ENCODE measurements around the gene RABEP2.
"Not testable (repeated sequence)": the region's sequence is repeated elsewhere in the genome, so short reads cannot be mapped to it uniquely, and the experiment has no call there.

RABEP2 gene, protein sequence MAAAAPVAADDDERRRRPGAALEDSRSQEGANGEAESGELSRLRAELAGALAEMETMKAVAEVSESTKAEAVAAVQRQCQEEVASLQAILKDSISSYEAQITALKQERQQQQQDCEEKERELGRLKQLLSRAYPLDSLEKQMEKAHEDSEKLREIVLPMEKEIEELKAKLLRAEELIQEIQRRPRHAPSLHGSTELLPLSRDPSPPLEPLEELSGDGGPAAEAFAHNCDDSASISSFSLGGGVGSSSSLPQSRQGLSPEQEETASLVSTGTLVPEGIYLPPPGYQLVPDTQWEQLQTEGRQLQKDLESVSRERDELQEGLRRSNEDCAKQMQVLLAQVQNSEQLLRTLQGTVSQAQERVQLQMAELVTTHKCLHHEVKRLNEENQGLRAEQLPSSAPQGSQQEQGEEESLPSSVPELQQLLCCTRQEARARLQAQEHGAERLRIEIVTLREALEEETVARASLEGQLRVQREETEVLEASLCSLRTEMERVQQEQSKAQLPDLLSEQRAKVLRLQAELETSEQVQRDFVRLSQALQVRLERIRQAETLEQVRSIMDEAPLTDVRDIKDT

DNA sequence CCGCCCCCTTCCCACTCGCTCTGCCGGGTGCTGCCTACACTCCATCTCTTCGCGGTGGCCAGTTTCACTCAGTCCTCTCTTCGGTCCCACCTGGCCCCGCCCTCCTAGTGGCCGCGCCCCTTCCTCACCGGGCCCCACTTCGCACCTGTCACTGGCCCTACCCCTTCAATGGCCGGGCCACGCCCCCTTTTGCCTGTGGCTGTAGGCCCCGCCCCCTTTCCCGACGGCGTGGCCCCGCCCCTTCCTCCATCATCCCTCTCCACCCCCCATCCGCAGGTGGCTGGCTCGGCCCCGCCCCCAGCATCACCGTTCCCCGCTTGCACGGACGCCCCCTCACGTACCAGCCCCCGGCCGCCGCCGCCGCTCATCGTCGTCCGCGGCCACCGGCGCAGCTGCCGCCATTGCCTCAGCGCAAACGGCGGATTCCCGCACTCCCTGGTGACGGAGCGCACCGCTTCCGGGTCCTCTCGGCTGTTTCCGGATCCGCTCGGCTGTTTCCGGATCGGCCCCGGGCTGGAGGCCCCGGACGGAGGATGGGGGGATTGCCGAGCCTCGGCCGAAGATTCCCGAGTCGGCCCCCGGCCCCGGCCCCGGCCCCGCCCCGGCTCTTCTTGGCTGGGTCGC lies at the start of gene RABEP2:
TSS of gene RABEP2 (minus strand) at position 477 of the 624 bp plus-strand sequence. CDS start at position 402, 75 bp downstream.
- DNase-seq = peak; percentile 90

DNA sequence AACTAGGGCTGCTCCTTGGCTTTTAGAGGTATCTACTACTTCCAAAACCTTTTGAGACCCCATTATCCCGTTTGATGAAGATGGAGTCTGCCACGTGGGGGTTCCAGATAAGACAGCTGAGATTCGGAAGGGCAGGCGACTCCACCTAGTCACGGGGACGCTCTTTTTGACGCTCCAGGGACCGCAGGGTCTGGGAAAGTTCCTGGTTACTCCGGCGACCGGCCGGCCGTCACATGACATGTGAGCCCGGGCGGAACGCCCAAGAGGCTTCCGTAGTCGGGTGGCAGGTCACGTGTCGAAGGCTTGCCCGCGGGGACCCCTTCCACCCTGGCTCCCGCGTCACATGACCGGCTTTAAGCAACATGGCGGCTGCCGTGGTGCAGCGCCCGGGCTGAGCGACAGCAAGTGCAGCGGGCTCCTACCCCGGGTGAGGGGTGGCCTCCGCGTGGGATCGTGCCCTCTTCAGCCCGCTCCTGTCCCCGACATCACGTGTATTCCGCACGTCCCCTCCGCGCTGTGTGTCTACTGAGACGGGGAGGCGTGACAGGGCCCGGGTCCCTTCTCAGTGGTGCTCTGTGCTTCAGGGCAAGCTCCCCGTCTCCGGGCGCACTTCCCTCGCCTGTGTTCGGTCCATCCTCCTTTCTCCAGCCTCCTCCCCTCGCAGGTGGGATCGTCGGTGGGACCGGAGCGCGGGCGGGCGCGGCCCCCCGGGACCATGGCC lies 49.6 kb upstream of the RABEP2 start, which contains the start of gene SPNS1:
TSS of gene SPNS1 (plus strand) at position 342 of the 721 bp plus-strand sequence. CDS start at position 716, 374 bp downstream.
- peak; percentile 93 for DNase-seq

DNA sequence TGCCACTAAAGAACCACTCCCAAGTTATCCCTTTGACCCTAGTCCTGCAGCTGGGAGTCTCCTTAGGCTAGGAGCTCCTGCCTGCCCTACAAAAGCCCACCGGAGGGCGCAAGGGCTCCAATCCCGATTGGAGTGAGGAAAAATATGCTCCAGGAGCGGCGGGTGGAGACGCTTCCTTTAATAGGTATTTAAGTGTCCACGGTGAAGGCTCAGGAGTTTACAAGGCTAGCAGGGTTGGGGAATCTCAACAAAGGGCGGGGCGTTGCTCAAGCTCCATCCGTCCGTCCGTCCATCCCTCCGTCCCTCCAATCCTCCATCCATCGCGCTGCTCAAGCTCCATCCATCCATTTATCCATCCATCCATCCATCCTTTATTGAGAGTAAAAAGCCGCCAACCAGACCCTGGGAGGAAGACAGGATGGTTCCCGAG lies 49.0 kb upstream of the RABEP2 start:
- DNase-seq = peak; percentile 62

DNA sequence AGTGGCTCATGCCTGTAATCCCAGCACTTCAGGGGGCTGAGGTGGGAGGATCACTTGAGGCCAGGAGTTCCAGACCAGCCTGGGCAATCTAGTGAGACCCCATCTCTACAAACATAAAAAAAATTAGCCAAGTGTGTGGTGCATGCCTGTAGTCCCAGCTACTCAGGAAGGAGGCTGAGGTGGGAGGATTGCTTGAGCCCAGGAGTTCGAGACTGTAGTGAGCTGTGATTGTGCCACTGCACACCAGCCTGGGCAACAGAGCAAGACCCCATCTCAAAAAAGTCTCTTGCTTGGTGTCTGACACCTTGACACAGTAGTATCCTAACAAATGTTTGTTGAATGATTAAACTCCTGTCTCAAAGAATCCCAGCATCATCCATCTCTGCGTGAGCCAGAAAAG lies 44.7 kb upstream of the RABEP2 start:
- not testable (repeated sequence) for DNase-seq

DNA sequence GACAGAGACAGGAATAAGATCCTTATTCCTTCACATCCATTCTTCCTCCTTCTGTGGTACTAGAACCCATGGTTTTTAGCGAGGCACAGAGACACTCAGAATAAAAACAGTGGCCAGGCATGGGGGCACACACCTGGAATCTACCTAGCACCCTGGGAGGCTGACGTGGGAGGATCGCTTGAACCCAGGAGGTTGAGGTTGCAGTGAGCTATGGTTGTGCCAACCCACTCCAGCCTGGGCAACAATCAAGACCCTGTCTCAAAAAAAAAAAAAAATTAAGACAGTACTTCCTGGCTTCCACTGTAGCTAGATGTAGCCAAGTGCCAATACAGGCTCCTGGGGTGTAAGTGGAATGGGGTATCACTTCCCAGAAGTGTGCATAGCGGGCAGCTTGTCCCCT lies 42.1 kb upstream of the RABEP2 start:
- DNase-seq = no peak

DNA sequence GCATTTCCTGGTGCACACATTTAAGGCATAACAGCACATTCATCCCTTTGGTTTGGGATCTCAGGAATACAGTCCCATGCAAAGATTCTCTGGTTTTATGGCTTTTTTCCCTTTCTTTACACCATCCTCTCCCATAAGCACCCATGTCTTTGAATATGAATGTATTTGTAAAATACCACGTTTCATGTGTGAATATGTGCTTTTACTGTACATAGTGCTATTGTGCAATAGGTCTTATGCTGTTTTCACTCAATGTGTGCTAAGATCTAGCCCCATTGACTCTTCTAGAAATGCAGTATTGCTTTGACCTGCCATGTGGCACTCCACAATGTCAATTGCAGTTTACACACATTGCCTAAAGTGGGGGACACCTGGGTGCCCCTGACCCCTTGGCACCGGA lies 39.5 kb upstream of the RABEP2 start:
- no peak for DNase-seq

DNA sequence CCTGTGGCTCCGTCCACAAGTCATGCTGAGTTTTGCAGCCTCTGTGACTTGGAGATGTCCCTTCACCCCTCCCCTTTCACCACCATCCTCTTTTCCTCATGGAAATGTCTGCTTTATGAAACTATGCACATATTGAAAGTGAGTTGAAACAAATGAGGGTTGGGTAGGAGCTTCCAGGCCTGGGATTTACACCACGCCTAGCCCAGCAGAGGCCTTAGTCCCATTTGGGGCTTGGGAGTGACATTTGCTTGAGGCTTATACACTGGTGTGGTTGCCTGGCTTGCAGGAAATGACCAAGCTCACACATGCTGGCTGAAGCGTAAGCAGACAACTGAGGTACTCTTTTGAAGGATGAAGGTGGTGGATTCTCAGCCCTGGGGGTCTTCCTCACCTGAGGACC lies 39.0 kb upstream of the RABEP2 start:
- no peak for DNase-seq

DNA sequence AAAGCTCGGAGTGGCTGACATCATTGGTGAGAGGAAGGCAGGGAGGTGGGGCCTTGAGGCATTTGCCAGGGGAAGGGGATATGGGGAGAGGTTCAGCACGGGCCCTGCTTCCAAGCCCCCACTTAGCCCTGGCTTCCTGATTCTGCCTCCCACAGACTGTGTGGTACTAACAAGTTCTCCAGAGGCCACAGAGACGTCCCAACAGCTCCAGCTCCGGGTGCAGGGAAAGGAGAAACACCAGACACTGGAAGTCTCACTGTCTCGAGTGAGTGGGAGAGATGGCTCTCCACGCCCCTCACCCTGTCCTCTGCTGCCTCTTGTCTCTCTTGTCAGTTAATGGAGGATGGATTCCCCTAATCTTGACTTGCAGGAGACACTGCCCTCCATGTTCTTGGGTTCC lies 33.8 kb upstream of the RABEP2 start:
- no peak for DNase-seq

DNA sequence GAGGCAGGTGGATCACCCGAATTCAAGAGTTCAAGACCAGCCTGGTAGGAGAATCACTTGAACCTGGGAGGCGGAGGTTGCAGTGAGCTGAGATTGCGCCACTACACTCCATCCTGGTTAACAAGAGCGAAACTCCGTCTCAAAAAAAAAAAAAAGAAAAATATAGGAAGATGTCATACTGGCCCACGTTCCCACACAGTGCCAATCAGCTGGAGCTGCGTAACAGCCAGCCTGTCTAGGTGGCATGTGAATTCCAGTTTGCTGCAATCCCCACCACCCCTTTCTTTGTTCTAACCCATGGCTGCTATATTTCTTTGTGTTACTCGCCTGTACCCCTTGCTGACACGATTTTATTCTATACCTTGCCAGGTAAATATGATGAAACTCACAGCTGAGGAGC lies 33.2 kb upstream of the RABEP2 start:
- no peak for DNase-seq

DNA sequence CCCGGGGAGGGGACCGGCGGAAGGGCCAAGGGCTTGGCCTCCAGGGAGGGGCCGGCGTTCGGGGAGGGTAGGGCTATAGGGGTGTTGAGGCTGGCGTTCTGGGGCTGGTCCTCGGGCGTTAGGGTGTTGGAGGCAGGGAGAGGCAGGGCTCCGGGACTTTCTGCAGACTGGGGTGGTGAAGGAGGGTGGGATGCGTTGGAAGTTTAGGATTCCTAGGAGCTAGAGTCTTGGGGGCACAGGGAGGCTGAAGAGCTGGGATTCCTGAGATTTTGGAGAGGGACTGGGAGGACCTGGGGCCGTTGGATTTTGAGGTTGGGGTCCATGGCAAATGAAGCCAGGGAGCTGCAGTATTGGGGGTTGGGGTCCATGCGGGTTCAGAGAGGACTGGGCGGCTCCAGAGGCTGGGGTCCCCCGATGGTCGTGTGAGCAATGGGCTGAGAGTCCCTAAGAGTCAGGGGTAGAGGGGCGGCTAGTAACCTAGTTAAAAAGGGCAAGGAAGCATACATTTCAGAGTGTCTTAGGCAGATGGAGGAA lies 26.4 kb upstream of the RABEP2 start:
- DNase-seq = no peak

DNA sequence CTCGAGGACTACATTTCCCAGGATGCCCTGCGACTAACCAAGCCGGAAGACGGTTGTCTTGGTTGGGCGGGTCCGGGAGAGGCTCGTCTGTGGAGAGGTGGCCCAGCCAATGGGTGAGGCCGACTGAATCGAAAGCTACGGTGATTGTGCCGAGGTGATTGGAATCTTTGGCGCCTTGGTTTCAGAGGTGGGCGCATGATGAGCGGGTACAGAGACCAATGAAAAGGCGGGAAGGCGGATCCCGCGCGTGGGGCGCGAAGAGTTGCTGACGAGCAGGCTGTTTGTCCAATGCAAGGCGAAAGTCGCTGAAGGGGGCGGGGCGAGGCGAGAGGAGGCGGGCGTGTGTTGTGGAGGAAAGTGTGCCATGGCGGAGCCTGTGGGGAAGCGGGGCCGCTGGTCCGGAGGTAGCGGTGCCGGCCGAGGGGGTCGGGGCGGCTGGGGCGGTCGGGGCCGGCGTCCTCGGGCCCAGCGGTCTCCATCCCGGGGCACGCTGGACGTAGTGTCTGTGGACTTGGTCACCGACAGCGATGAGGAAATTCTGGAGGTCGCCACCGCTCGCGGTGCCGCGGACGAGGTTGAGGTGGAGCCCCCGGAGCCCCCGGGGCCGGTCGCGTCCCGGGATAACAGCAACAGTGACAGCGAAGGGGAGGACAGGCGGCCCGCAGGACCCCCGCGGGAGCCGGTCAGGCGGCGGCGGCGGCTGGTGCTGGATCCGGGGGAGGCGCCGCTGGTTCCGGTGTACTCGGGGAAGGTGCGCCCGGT lies 25.8 kb upstream of the RABEP2 start, which contains the start of gene NFATC2IP:
TSS of gene NFATC2IP (plus strand) at position 290 of the 762 bp plus-strand sequence. CDS start at position 365, 75 bp downstream.
- DNase-seq = peak; percentile 100

DNA sequence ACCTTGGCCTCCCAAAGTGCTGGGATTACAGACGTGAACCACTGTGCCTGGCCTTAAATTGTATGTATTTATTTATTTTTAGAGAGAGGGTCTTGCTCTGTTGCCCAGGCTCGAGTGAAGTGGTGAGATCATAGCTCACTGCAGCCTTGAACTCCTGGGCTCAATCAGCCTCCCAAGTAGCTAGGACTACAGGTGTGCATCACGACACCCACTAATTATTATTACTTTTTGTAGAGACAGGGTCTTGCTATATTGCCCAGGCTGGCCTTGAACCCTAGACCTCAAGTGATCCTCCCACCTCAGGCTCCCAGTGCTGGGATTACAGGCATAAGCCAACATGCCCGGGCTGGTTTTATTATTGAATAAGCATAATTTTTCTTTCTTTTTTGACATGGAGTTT lies 21.6 kb upstream of the RABEP2 start:
- no peak for DNase-seq

DNA sequence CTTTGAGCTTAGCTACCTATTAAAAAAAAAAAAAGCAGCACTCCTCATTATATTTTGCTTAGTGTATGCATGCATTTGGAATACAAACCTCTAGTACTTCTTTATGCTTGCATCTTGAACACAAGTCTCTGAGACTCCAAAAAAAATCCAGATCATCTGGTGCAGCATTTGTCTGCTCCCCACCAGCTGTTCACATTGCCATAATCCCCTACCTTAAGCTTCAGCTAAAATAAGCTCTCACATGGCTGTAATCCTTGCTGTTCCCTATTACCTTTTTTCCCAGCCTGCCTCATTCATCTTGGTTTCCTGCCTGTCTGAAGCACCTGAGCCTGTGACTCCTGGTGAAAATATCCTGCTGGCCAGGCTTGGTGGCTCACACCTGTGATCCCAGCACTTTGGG lies 18.2 kb upstream of the RABEP2 start:
- DNase-seq = no peak

DNA sequence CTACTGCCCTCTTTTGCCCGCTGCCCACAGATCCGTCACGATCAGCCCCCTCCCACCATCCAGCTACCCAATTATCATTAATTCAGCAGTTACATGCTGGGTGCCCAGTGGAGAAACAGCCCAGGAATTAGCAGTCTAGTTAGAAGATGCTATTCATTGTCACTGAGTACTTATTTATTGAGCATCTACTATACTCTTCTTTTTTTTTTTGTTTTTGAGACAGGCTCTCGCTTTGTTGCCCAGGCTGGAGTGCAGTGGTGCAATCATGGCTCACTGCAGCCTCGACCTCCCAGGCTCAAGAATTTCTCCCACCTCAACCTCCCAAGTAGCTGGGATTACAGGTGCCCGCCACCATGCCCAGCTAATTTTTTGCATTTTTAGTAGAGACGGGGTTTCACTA lies 14.8 kb upstream of the RABEP2 start:
- DNase-seq = not testable (repeated sequence)

DNA sequence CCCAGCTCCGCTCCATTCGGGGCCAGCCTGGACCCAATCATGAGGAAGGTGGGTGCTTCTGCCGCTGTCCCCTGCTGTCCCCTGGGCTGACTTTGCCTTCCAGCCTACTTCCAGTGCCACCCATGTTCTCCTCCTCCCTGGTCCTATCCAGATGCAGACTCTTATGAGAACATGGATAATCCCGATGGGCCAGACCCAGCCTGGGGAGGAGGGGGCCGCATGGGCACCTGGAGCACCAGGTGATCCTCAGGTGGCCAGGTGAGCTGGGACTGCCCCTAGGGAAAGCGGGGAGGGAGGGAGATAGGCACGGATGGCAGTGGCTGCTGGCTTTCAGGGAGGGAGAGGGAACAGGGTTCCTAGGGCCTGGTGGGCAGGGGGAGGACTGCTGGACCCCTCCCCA lies 13.7 kb upstream of the RABEP2 start:
- no peak for DNase-seq

DNA sequence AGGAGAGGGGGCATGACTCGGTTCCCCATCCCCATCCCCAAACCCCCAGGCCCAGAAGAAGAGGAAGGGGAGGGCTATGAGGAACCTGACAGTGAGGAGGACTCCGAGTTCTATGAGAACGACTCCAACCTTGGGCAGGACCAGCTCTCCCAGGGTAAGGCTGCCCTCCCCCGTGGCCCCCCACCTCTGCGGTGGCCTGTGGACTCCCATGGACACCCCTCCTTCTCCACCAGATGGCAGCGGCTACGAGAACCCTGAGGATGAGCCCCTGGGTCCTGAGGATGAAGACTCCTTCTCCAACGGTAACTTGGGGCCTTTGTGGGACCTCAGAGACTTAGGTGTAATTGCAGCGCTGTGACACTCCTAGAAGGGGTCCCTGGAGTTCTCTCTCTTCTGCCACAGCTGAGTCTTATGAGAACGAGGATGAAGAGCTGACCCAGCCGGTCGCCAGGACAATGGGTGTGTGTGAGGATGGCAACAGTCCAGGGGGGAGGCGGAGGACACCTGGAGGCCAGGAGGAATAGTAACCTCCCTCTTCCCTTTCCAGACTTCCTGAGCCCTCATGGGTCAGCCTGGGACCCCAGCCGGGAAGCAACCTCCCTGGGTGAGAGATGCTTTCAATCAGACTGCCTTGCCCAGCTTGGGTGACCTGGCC lies 12.3 kb upstream of the RABEP2 start:
- DNase-seq = no peak

DNA sequence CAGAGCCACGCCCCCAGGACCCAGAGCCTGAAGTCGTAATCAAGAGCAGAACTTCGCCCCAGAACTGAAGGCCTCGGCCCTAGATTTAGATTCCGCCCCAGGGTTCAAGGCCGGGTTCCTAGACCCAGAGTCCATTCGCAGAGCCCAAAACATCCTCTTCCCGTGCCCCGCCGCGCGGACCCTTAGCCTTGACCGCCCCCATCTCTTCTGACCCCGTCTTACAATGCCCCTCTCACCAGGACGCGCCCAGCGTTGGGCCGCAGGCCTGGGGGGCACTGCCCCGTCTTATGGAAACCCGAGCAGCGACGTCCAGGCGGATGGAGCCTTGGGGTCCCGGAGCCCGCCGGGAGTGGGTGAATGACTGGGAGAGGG lies 11.7 kb upstream of the RABEP2 start:
- no peak for DNase-seq

DNA sequence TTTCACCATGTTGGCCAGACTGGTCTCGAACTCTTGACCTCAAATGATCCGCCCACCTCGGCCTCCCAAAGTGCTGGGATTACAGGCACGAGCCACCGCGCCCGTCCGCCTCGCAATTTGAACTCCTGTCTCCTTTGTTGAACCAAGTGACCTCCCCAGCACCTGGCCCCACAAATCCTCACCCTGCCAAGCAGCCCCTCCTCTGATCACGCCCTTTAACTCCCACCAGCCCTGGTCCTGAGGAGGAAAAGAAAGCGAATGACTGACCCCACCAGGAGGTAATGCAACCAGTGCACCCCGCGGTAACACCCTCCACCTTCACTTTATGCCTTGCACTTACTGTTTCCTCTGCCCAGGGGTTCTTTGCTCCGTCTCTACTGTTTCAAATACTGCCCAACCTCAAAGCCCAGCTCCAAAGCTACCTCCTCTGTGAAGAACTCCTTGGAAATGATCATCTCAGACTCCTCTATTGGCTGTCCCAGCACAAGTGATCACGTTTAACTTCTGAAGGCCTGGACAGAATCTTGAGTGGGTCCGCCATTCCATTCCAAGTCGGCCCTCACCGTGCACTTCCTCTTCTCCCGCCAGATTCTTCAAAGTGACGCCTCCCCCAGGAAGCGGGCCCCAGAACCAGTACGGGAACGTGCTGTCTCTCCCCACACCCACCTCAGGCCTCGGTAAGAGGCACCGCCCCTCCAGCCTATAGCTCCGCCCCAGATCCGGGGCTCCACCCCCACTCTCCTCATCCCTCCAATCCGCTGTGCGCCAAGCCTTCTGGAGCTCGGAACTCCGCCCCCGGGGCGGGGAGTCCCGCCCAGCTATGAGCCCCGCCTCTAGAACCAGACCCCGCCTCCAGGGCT lies 11.1 kb upstream of the RABEP2 start:
- peak; percentile 5 for DNase-seq

DNA sequence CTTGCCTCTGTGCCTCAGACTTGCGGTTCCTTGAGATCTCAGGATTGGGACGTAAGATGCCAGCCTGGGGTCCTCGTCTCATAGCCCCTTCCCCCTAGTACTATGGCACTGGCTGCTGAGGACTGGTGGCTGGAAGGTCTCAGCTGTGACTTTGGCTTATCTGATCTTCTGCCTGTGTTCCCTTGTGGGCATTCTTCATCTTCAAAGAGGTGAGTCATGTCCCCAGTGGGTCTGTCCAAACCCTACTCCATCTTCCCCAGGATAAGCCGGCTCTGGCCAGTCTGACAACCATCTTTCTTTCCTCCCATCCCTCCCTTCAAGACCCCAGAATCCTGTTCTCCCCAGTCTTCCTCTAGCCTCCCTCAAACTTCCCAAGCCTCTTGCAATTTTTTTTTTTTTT lies 10.3 kb upstream of the RABEP2 start:
- DNase-seq = no peak

DNA sequence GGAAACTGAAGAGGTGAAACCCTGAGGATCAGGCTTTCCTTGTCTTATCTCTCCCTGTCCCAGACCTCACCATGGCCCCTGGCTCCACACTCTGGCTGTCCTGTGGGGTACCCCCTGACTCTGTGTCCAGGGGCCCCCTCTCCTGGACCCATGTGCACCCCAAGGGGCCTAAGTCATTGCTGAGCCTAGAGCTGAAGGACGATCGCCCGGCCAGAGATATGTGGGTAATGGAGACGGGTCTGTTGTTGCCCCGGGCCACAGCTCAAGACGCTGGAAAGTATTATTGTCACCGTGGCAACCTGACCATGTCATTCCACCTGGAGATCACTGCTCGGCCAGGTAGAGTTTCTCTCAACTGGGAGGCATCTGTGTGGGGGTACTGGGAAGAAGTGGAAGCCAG lies 8.1 kb upstream of the RABEP2 start:
- DNase-seq = no peak

All from NCI-H1092 treated with DMSO at 0.1 percent for 48 hours (cell line).